Measurements from ENCODE around the gene COPS8.

Gene COPS8

DNA sequence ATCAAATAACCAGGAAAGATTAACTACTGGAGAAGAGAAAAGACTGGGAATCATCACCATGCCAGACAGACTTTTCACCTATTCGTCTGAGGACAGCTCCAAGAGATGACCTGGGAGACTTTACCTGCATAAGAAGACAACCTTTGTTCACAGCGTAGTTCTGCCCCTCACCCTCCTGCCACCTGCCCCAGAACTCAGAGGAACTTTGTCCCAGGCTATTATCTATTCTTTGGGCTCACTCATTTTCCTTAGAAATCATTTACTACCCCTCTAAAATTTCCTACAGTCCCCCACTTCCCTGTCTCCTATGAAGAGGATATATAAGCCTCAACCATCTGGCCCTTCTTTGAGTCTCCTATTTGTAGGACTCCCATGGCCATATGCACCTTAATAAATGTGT lies 19.3 kb upstream of the COPS8 start:
- no peak for DNase-seq

DNA sequence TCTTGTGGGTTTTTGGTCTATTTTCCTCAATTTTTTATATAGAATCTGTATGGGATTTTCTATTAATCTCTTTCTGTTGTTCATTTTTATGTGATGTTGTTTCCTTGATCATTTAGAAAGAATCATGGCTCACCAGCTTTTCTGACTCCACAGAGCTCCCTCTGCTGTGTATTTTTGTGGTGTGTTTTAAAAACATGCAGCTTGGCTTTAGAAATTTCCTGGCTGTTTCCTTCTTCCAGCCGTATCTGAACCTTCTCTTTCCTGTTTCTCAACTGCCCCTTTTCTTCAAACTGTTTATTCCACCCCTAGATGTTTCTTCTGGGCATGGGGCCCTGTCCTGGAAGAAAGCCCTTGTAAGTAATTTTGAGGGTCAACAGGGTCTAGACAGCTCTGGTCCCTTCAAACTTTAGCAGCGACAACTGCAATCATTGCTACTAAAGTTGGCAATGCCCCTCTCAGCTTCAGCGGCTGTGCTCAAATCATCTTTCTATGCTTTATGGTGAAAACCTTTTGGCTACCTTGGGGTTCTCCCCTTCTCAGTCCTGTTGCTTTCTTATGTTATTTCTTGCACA lies 17.6 kb upstream of the COPS8 start:
- DNase-seq: no peak

- peak; percentile 80 to 84 for DNase-seq
Measured at GRCh38 chr2:237072067-237072931, 13.4 kb upstream of the COPS8 start.

DNA sequence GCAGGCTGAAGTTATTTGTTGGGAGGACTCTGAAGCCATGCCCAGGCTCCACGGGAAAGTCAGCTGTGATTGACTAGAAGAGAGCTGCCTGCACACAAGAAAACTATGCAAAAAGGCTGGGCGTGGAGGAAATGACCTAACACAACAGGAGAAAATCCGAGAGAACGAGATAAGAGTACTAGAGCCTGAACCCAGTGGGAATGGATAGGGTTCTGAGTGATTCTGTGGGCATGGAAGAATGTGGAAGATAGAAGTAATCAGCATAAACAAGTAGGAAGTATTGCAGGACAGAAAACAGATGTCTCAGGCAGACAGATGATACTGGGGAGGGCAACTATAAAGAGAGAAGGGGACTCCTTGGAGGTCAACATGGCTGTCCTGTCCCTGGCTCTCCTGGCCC lies 12.1 kb upstream of the COPS8 start:
- no peak for DNase-seq

DNA sequence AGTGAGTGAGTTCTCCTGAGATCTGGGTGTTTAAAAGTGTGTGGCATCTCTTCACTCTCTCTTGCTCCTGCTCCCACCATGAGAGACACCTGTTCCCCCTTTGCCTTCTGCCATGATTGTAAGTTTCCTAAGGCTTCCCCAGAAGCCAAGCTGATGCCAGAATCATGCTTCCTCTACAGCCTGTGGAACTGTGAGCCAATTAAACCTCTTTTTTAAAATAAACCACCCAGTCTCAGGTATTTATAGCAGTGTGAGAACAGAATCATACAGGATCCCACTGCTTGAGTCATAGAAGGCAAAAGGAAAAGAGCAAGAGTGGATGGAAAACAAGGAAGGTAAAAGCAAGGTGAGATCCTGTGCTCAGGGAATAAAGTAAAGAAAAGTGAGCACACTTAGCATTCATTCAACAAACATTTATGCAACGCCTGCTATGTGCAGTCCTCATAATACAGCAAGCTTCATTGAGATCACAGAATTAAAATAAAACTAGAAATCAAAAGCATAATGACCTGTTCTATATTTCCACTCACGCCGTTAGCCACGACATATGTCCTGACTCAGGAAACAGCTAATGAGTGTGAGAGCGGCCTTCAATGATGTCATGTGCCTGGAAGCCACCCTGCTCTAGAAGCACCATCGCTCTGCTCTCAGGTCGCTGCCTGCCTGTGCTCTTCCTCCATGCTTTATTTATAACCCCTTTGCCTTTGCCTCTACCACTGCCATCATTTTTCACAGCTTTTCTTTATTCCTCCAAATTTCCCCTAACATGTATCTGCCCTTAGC lies 11.3 kb upstream of the COPS8 start:
- DNase-seq: no peak

GRCh38 chr2:237075749-237076599 lies 9.7 kb upstream of the COPS8 start:
- DNase-seq: no peak

GRCh38 chr2:237081596-237081995 lies 4.1 kb upstream of the COPS8 start:
- DNase-seq: no peak

DNA sequence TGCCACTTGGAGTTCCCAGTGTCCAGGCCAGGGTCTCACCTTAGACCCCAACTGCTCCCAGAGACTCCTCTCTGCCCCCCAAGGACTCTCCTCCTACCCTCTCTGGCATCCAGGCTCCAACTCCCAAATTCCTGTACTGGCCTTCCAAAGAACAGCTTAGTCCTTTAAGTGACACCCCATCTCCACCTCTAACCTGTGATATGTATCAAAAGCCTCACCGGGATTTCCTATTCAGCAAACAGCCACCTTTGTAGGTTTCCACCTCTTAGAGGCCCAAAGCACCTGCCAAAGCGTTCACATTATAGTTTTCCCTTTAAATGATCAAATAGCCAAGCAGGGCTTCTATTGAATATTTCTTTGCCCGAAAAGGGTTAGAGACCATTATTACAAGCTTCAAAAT lies 2.7 kb upstream of the COPS8 start:
- DNase-seq: no peak

GRCh38 chr2:237084444-237084843 lies 1.2 kb upstream of the COPS8 start:
- DNase-seq: no peak

GRCh38 chr2:237090906-237091305 lies 5.2 kb downstream of the COPS8 start:
- no peak for DNase-seq

GRCh38 chr2:237091779-237092436 lies 6.2 kb downstream of the COPS8 start:
- no peak for DNase-seq

- DNase-seq: no peak
Measured at GRCh38 chr2:237092506-237092905, 6.8 kb downstream of the COPS8 start.

- DNase-seq: no peak
Measured at GRCh38 chr2:237092920-237093781, 7.5 kb downstream of the COPS8 start.

GRCh38 chr2:237096201-237096600 lies 10.5 kb downstream of the COPS8 start:
- DNase-seq: no peak

DNA sequence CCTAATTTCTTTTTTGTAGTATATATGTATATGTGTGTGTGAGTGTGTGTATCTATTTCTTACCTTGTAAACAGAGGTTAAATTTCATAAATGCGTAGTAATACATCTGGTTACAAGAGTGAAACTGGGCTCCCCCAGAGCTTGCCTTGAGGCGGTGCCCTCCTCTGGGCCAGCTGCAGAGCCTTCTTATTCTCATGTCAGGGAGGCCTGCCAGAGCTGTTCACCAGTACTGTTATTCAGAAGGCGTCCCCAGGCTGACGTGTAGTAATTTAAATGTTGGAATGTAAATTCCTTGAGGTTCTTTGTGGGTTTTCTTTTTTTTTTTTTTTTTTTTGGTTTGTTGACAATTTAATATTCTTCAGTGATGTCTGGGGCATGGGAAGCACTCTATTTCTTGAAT lies 11.2 kb downstream of the COPS8 start:
- no peak for DNase-seq

DNA sequence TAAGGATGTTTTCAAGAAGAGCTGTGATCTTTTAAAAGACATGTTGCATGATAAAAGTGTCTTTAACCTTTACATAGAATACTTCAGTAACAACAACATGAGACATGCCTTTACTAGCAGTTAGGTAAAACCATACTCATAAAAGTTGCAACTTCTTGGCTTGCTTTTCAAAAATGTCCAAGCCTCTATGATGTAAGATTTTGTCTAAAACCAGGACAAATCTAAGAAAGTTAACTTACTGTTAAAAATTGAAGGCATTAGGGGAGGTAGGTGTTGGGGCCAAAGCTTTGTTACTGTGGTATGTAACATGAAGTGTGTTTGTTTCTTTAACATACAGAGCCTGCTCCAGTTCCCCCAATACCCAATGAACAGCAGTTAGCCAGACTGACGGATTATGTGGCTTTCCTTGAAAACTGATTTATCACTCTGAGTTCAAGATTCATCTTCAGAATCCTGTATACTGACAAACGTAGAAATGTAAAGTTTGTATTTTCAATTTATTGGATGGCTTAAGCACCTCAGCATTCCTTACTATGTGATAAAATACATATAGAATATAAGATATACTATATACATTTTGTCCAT lies 11.7 kb downstream of the COPS8 start:
- no peak for DNase-seq

DNA sequence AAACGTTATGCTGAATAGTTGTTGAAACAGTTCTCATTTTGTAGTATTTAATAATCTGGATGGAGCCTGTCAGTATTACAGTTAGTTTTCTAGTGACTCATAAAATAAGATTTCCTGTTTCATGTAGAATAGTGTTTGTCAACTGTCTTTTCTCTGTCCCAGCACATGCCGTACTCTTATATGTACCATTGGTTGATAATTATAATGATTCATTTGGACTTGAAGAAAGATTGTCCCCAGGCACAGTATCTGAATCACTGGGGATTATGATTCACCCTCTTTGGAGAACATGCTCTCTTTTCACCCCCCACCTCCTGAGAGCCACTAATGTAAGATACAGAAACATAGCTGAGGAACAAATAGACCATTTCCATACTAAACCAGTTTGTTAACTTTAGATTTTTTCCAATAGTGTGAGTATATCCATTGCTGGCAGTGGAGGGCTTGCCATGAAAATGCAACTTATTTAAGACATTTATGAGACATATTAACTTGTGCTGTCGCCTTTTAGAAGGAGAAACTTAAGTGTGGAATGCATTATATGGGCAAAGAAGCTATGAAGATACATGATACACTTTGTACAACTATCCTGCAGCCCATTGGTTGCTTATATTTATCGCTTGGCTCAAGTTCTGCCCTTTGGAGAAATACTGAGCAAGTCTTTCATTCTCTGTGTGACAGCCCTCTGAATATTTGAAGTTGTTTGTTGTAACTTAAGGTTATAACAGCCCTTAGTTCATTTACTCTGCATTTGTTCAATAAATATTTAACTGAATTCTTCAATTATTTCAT lies 12.4 kb downstream of the COPS8 start:
- DNase-seq: no peak

GRCh38 chr2:237099804-237100203 lies 14.1 kb downstream of the COPS8 start:
- DNase-seq: no peak

GRCh38 chr2:237101118-237101979 lies 15.7 kb downstream of the COPS8 start:
- no peak for DNase-seq
